Body of pancreas (tissue), 4 donors: ENCODE results near the gene ATRIP. TPM values are rescaled to one million over a fixed set of nuclear protein-coding genes. Genes with fewer than 3 reads are reported as not detected.

Experiments used
- ATAC-seq: fragments of 150-250 bp; one replicate; pipeline ENCODE4 v1.9.1; 2016
- DNase-seq, 4 donors: peaks; one replicate each; pipeline ENCODE4 v3.0.0-alpha.2; 2019
- H3K27ac ChIP-seq, 4 donors: fragments of 200-600 bp; sonication (generic); 1 replicate in 3 of 4; 2 replicates in 1 of 4; pipeline versions ENCODE4 v1.5.1 to v1.6.1; 2016 to 2019; ENCODE audit warnings: mild to moderate bottlenecking in 1 of 4, mixed read lengths in 1 of 4, moderate library complexity in 1 of 4
- H3K27me3 ChIP-seq, 2 donors: fragments of 200-600 bp; sonication (generic); one replicate each; pipeline ENCODE4 v1.6.0; 2016; ENCODE audit warnings: mild to moderate bottlenecking in 1 of 2
- H3K36me3 ChIP-seq, 2 donors: fragments of 200-600 bp; sonication (generic); replicated peaks in 1 of 2; 2 replicates each; pipeline ENCODE4 v1.5.1; 2016; ENCODE audit warnings: low read depth in 2 of 2; ENCODE audit not compliant: insufficient read depth in 1 of 2
- H3K4me1 ChIP-seq: fragments of 200-600 bp; sonication (generic); one replicate; pipeline ENCODE4 v1.6.0; 2016
- H3K4me3 ChIP-seq, 2 donors: fragments of 200-600 bp; sonication (generic); 1 replicate in 1 of 2; 2 replicates in 1 of 2; pipeline ENCODE4 v1.5.1; 2016 to 2019
- H3K9me3 ChIP-seq, 3 donors: fragments of 200-600 bp; sonication (generic); 1 replicate in 2 of 3; 2 replicates in 1 of 3; pipeline ENCODE4 v1.5.1; 2016
- CTCF ChIP-seq, 7 experiments: fragments of 450-650 bp in 4 of 7; fragments of 200-600 bp in 3 of 7; sonication (generic) in 3 of 7; IDR thresholded peaks; one replicate each; pipeline ENCODE4 v1.5.1; 2016 to 2019; ENCODE audit warnings: antibody characterized with exemption in 7 of 7
- POLR2A ChIP-seq, 3 donors: fragments of 450-650 bp; IDR thresholded peaks; one replicate each; pipeline ENCODE4 v1.6.1; 2016; ENCODE audit warnings: antibody characterized with exemption in 3 of 3, mild to moderate bottlenecking in 2 of 3
- WGBS, 2 donors: methylation state at CpG; one replicate each; pipeline ENCODE4 v1.1.5; 2017; 5-methylcytosine and 5-hydroxymethylcytosine counted together
- intact Hi-C: fragments of 100-400 bp; cut with DNase I; formaldehyde crosslinking; loops from one replicate; pipeline ENCODE4 v1.15.1; 2023
- total RNA-seq, 2 donors: library from RNA; depleted of rRNA; stranded (reverse); fragments of >200 nt; gene quantifications; one replicate each; pipeline ENCODE4 v1.1.0, GENCODE V29; 2016

The ATRIP gene
- total RNA-seq, 2 donors from 2014 or later: 2.6 to 4.3 TPM

- Histone ChIP-seq H3K27ac (no peak overlapping the region), H3K9me3 (no peaks in the 10 kb centered on the region), H3K4me3 (no peak overlapping the region), H3K36me3 (peaks cover 7 to 21% of the 10 kb centered on the region in 2 donors), H3K27me3 (no peaks in the 10 kb centered on the region), H3K4me1 (no peaks in the 10 kb centered on the region)
- 92 to 96% methylated on average over 4 of the region's 4 CpGs for WGBS, 2 donors
- ATAC-seq (no peak), DNase-seq (no peak)
- intact Hi-C loops: no loop called here
- TF ChIP-seq CTCF (IDR thresholded peaks at IDR 0.05) (no peak), POLR2A (IDR thresholded peaks at IDR 0.05) (no peak)
These were observed 30.0 kb upstream of the ATRIP start for GRCh38 chr3:48416546-48416945.

GRCh38 chr3:48417529-48418108 is 28.9 kb upstream of the ATRIP start:
- WGBS, 2 donors: 88 to 92% methylated on average over 5 to 14 of the region's 14 CpGs
- no peak overlapping the region for H3K27ac ChIP-seq
- intact Hi-C loops: no loop called here
- no peaks in the 10 kb centered on the region for H3K27me3 ChIP-seq
- H3K4me1 ChIP-seq: peaks cover 2% of the 10 kb centered on the region
- H3K4me3 ChIP-seq: no peak overlapping the region
- no peak for TF ChIP-seq POLR2A (IDR thresholded peaks at IDR 0.05)
- no peak for TF ChIP-seq CTCF (IDR thresholded peaks at IDR 0.05)
- no peak for ATAC-seq
- no peak for DNase-seq
- no peaks in the 10 kb centered on the region for H3K9me3 ChIP-seq
- H3K36me3 ChIP-seq: peaks cover 0 to 19% of the 10 kb centered on the region in 2 donors

GRCh38 chr3:48418140-48418539 is 28.4 kb upstream of the ATRIP start:
- Histone ChIP-seq H3K9me3 (no peaks in the 10 kb centered on the region), H3K27me3 (no peaks in the 10 kb centered on the region), H3K36me3 (peaks cover 0 to 19% of the 10 kb centered on the region in 2 donors), H3K27ac (no peak overlapping the region), H3K4me1 (peaks cover 7% of the 10 kb centered on the region), H3K4me3 (no peak overlapping the region)
- 90% methylated on average over 13 to 16 of the region's 17 CpGs for WGBS, 2 donors
- DNase-seq (no peak), ATAC-seq (no peak)
- intact Hi-C loops: no loop called here
- no peak for TF ChIP-seq POLR2A (IDR thresholded peaks at IDR 0.05)
- TF ChIP-seq CTCF (IDR thresholded peaks at IDR 0.05): no peak

- H3K4me3 ChIP-seq: no peak overlapping the region
- DNase-seq: no peak
- no peak overlapping the region for H3K27ac ChIP-seq
- no peak for TF ChIP-seq POLR2A (IDR thresholded peaks at IDR 0.05)
- no peak for TF ChIP-seq CTCF (IDR thresholded peaks at IDR 0.05)
- 81 to 91% methylated on average over 5 to 9 of the region's 9 CpGs for WGBS, 2 donors
- H3K4me1 ChIP-seq: peaks cover 12% of the 10 kb centered on the region
- no peaks in the 10 kb centered on the region for H3K9me3 ChIP-seq
- peaks cover 4 to 19% of the 10 kb centered on the region in 2 donors for H3K36me3 ChIP-seq
- H3K27me3 ChIP-seq: no peaks in the 10 kb centered on the region
- intact Hi-C loops: no loop called here
- ATAC-seq: no peak
These were observed 27.9 kb upstream of the ATRIP start for GRCh38 chr3:48418651-48419050.

GRCh38 chr3:48419149-48419548 is 27.4 kb upstream of the ATRIP start:
- H3K9me3 ChIP-seq: no peaks in the 10 kb centered on the region
- DNase-seq: no peak
- ATAC-seq: no peak
- H3K4me1 ChIP-seq: peaks cover 17% of the 10 kb centered on the region
- WGBS, 2 donors: 78 to 86% methylated on average over 6 to 9 of the region's 9 CpGs
- intact Hi-C loops: no loop called here
- no peak for TF ChIP-seq POLR2A (IDR thresholded peaks at IDR 0.05)
- no peak for TF ChIP-seq CTCF (IDR thresholded peaks at IDR 0.05)
- H3K4me3 ChIP-seq: no peak overlapping the region
- H3K27ac ChIP-seq: no peak overlapping the region
- no peaks in the 10 kb centered on the region for H3K27me3 ChIP-seq
- H3K36me3 ChIP-seq: peaks cover 4 to 19% of the 10 kb centered on the region in 2 donors
